Activated CD4-positive, alpha-beta T cell treated with anti-CD3 and anti-CD28 coated beads, Interleukin-2, amount 50 U/mL, for 16 hours (primary cell): ENCODE measurements around the gene HOXA4.

Source experiments
- DNase-seq: peaks from one replicate; pipeline ENCODE4 v3.0.0-alpha.2; 2020

HOXA4 gene

GRCh38 chr7:27128776-27129728, 1.5 kb downstream of the HOXA4 start:
- no peak for DNase-seq

DNA sequence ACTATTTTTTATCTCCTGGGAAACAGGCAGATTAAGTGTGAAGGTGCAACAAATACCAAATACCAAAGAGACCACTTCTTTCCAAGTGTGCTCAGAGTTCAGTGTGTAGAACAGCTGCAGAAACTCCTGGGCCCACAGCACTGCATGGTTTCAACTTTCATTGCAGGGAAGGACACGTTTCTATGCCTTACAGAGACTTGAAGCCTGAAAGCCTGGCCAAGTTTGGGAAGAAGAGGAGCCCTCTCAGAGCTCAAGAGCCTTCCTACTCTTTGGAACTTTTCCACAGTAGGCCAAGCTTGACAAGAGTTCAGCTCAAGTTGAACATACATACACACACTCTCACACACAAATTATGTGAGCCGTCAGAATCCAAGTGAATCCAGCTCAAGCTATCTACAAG, 2.5 kb downstream of the HOXA4 start:
- DNase-seq, result no peak

- DNase-seq, result no peak
Measured at GRCh38 chr7:27126596-27127327, 3.8 kb downstream of the HOXA4 start.

- DNase-seq, result no peak
Measured at GRCh38 chr7:27125986-27126394, 4.6 kb downstream of the HOXA4 start.

GRCh38 chr7:27124902-27125689, 5.5 kb downstream of the HOXA4 start:
- DNase-seq, result no peak

GRCh38 chr7:27124096-27124901, 6.3 kb downstream of the HOXA4 start:
- DNase-seq, result no peak

- no peak for DNase-seq
Measured at GRCh38 chr7:27123477-27124053, 7.0 kb downstream of the HOXA4 start.

- no peak for DNase-seq
Measured at GRCh38 chr7:27123007-27123476, 7.5 kb downstream of the HOXA4 start.

DNA sequence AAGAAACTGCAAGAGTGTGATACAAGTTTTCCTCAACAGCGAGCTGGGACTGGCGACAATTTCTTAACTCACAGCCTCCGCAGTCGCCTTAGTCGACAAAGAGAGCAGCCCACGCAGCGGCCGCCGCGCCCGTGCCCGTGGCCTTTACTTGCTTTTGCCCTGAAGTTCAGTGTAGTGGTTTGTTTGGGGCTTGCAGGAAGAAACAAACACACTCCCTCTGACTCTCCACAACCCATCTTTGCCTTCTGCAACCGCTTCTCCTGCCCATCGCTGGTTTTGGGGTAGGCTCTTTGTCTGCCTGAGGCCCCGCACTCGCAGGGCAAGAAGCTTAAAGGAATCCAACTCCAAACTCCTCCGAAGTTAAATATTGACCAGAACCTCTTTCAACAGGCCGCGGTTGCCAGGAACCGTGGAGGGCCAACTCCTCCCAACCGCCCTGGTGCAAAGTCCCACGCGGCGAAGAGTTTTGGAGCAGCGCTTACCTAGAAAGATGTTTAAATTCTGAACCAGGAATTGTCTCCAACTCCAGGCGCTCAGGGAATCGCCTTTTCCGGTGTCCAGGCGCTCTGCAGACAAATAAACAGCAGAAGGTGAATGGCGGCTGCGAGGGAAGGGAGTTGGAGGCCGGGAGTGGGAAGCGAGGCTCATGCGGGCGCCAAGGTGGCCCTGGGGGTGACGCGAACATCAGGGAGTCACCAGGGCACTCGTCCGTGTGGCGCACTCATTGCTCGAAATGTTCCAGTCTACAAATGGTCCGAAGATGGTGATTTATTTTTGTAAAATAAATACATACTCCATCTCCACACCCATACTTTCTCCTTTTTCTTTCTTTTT, 8.3 kb downstream of the HOXA4 start:
- DNase-seq, result no peak

DNA sequence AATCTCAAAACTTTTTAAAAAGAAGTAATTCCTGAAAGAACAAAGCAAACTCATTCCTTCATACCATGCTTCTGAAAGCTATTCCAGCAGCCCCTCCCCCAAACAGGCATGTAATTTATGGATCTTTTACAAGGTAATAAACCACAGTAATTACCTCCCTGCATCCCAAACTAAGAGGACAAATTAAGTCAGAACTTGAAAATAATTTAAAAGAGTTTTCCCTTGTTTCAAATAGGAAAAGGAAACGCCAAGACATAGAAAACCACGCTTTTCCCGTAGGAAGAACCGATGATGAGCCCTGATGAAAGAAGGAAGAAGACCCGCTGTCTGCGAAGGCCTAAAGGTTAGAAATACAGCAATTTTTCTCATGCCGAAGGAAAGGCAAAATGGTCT, 8.9 kb downstream of the HOXA4 start:
- no peak for DNase-seq

GRCh38 chr7:27119412-27119911, 11.1 kb downstream of the HOXA4 start:
- no peak for DNase-seq

GRCh38 chr7:27118580-27118979, 12.0 kb downstream of the HOXA4 start:
- no peak for DNase-seq

DNA sequence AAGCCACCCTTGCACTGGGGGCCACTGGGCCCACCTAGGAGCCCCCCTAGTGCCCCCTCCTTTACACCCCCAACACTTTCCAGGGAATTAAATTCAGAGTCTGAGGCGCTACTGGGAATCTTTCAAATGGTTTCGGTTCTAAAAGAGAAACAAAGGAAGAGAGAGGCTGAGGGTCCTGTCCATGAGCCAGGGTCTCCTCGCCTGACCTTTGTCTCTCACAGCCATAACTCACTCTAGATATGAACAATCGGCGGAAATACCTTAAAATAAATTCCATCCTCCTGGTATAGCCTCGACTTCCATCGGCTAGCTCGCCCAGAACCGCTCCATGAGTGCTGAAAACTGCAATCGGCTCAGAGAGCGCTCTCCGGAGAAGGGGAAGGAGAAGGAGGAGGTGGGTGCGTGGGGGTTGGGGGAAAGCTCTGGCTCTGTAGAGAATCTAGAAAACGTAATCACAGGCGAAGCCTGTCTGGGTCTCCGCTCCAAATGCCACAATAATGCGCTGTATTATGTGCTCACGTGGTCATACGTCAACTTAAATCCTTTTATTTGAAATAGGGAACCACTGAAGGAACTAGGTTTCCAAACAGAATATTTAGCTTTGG, 12.6 kb downstream of the HOXA4 start:
- no peak for DNase-seq

DNA sequence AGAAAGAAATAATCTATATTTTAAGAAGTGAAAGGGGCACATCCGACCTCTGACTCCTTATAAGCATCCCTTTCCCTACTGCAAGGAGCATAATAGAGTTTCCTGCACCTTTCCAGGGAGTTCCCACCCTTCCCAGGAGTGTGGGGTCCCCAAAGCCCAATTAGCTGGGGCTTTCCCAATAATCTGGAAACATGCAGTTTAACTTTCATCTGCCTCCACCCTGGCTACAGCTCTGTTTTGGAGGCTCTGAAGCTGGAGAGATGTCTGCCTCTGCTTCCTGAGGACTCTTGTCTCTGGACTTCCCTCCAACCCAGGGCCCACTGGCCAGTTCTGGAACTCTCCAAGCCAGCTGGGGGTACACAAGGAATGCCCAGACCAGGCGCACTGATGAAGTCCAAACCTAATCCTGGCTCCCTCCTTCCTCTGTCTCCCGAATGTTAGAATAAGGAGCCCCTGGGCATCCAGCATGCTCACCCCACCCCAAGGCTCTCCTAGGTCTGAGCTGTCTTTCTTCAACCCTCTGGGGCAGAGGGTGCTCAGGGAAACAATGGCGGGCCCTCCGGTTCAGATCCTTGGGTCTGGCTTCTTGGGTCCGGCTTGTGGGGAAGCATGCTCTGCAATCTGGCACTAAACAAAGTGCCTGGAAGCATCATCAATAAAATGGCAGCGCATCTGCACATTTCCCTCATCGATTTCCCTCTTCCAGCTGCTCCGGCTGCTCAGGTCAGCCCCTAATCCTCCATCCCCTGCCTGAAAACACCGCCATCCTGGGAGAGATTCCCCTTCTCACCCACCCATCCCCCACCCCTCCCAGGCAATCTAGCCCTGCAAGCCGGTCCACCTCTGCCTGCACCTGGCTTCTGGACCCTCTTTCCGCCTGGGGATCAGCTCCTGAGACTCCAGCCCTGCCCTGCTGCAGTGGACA, 13.3 kb downstream of the HOXA4 start:
- DNase-seq, result no peak

DNA sequence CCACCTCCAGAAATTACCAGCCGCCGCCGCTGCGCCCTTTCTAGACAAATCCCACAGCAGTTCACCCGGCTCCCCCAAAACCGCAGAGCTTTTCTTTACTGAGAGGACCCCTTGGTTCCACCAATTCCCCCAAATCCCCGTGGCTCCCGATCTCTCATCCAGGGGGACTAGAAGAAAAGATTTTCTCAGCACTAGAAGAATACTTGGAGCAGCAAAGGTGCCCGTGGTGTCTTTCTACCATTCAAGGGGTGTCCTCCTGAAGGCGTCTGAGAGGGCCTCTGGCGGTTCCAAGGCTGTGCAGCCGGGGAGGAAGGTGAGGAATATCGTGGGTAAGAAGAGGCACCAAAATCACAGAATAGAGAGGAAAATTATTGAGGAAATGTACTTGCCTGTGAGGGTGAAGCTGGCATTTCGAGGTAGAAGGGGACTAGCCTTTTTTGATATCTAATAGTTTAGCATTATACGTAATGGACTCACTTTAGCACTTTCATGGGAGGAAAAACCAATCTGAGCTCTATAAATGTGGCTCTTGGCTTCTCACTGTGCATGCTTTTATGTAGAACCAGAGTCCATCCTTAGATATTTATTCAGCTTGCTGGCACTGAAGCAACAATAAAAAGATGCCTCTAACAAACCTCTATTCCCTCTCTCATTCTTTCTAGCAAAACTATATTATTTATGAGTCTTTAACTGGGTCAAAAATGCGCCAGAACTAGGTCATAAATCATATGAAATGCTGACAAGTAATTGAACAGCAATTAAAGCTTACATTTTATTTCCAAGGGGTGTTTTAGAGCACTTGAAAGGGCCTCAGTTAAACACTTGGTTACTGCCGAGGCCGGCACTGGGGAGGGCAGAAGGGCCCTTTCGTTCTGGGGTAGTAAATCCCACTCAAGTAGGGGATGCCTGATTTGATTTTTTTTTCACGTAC, 14.3 kb downstream of the HOXA4 start:
- no peak for DNase-seq

GRCh38 chr7:27115221-27116026, 15.1 kb downstream of the HOXA4 start:
- DNase-seq, result no peak

GRCh38 chr7:27114881-27115220, 15.7 kb downstream of the HOXA4 start:
- DNase-seq, result no peak
